Measurements from ENCODE around the gene EYA3.

Gene EYA3, protein sequence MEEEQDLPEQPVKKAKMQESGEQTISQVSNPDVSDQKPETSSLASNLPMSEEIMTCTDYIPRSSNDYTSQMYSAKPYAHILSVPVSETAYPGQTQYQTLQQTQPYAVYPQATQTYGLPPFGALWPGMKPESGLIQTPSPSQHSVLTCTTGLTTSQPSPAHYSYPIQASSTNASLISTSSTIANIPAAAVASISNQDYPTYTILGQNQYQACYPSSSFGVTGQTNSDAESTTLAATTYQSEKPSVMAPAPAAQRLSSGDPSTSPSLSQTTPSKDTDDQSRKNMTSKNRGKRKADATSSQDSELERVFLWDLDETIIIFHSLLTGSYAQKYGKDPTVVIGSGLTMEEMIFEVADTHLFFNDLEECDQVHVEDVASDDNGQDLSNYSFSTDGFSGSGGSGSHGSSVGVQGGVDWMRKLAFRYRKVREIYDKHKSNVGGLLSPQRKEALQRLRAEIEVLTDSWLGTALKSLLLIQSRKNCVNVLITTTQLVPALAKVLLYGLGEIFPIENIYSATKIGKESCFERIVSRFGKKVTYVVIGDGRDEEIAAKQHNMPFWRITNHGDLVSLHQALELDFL

DNA sequence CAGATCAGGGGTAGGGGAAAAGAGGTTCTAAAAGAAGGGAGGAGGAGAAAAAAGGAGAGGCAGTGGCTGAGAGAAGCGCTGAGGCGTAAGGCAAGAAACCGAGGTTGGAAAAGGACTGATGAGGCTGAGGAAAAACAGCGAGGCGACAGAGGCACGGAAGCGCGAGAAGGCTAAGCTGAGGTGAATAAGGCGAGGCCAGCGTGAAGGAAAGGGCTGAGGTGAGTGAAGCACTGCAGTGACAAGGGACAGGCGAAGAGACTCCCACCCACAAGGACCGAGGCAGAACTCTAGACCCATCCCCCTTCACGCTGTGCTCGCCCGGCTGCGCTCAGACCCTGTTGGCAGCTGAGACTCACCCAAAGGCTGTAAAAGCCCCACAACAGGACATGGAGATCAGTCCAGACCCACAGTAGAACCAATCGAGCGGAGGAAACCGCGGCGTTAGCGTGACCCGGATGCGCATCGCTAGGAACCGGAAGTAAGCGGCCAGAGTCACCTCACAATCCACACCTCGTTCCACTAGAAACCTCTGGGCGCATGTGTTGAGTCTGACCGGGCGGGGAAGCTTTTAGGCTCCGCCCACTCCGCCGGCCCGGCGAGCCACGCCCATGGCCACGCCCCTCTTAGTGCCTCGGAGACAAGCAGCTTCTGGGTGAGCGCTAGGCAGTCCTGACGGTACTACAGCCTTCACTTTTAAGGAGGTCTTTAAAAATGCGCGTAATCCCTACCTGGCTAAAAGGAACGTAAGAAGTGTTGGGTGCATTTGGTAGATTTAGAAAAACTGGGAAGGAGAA lies at the start of gene EYA3:
TSS of gene EYA3 (minus strand) at position 443 of the 794 bp plus-strand sequence. CDS start 30,584 bp downstream, outside the sequence.
- in situ Hi-C loops (cut with MboI; ENCODE audit: low sequenced_read_pairs): no loop called here

DNA sequence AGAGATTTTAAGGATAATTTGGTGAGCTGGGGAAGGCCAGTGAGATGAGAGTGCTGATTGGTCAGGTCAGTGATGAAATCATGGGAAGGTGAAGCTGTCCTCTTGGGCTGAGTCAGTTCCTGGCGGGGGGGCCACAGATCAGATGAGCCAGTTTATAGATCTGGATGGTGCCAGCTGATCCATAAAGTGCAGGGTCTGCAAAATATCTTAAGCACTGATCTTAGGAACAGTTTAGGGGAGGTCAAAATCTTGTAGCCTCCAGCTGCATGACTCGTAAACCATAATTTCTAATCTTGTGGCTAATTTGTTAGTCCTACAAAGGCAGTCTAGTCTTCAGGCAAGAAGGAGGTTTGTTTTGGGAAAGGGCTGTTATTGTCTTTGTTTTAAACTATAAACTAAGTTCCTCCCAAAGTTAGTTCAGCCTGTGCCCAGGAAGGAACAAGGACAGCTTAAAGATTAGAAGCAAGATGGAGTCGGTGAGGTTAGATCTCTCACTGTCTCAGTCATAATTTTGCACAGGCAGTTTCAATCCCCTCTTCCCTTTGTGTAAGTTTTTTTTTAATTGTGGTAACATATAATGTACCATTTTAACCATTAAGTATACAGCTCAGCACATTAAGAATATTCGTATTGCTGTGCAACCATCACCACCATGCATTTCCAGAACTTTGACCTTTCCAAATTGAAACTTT lies 48.7 kb upstream of the EYA3 start:
- in situ Hi-C loops (cut with MboI; ENCODE audit: low sequenced_read_pairs): no loop called here

GRCh38 chr1:28136169-28136921 lies 47.9 kb upstream of the EYA3 start:
- in situ Hi-C loops (cut with MboI; ENCODE audit: low sequenced_read_pairs): no loop called here

- in situ Hi-C loops (cut with MboI; ENCODE audit: low sequenced_read_pairs): no loop called here
Measured at GRCh38 chr1:28135371-28136168, 47.2 kb upstream of the EYA3 start.

- in situ Hi-C loops (cut with MboI; ENCODE audit: low sequenced_read_pairs): no loop called here
Measured at GRCh38 chr1:28134651-28135207, 46.3 kb upstream of the EYA3 start.

DNA sequence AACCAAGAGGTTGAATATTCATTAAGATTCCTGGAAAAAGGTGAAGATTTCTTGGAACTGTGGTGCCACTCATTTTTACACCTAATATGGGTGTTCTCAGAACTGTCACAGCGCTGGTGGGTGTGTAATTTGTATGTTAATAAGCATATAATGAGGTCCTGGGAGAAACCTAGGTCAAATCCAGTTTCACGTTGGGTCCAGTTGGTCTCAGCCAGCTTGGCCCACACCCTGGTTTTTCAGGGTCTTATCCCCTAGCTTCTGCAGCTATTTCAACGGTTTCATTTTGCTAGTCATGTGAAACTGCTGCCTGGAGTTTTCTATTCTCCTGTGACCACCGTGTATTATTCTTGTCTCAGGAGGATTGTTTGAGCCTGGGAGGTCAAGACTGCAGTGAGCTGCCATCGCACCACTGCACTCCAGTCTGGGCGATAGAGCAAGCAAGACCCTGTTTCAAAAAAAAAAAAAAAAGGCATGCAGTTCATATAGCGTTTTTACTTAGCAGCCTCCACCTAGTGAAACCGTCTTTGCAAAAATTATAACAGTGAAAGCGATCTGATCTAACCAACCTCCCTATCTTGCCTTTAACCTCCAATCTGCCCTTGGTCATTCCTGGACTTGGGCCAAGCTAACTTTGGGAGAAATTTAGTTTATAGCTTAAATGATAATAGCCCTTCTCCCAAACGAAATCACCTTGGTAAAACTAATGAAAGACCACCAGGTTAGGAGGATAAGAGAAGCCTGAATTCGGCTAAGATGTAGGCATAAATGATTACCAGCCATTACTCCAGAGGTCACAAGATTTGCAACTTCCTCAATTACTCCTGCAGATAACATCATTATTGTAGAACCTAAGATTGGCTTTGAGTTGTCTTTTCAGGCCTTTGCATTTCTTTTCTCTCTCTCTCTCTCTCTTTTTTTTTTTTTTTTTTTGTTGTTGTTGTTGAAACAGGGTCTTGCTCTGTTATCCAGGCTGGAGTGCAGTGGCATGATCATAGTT lies 44.1 kb upstream of the EYA3 start:
- in situ Hi-C loops (cut with MboI; ENCODE audit: low sequenced_read_pairs): no loop called here

DNA sequence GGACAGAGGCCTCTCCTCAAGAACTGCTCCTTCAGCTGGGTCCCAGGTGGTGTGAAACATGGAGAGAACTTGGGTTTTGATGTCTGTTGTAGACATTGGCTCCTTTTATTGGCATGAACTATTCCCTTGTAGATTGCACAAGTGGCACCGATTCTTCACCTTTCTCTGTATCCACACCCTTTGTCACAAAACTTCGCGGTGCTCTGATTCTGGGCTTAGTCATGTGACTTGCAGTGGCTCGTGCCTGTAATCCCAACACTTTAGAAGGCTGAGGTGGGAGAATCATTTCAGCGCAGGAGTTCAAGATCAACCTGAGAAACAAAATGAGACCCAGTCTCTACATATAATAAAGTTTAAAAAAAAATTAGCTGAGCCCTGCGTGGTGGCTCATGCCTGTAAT lies 42.5 kb upstream of the EYA3 start:
- in situ Hi-C loops (cut with MboI; ENCODE audit: low sequenced_read_pairs): no loop called here

GRCh38 chr1:28129150-28129549 lies 40.7 kb upstream of the EYA3 start:
- in situ Hi-C loops (cut with MboI; ENCODE audit: low sequenced_read_pairs): no loop called here

- in situ Hi-C loops (cut with MboI; ENCODE audit: low sequenced_read_pairs): no loop called here
Measured at GRCh38 chr1:28127617-28128257, 39.3 kb upstream of the EYA3 start.

GRCh38 chr1:28126783-28127490 lies 38.5 kb upstream of the EYA3 start:
- in situ Hi-C loops (cut with MboI; ENCODE audit: low sequenced_read_pairs): no loop called here

- in situ Hi-C loops (cut with MboI; ENCODE audit: low sequenced_read_pairs): no loop called here
Measured at GRCh38 chr1:28126212-28126611, 37.8 kb upstream of the EYA3 start.

DNA sequence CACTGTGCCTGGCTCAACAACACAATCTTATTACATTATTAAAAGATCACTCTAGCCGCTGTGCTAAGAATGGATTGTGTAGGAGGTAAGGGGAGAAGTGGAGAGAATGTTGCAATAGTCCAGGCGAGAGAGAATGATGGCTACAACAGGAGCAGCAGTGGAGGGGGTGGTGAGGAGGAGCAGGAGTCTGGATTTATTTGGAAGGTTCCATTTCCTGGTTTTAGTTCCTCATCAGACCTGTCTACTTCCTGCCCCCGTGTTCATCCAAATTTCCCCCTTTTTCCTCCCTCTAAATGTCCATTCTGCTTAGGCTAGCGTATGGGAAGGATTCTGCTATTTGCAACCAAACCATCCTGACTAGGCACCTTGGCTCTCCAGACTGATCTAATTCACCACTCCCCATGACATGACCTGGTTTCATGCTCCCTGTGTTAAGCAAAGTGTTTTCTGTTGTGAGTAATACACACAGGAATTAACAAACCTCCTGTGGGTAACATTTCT lies 35.1 kb upstream of the EYA3 start:
- in situ Hi-C loops (cut with MboI; ENCODE audit: low sequenced_read_pairs): no loop called here

- in situ Hi-C loops (cut with MboI; ENCODE audit: low sequenced_read_pairs): no loop called here
Measured at GRCh38 chr1:28122183-28122582, 33.8 kb upstream of the EYA3 start.

DNA sequence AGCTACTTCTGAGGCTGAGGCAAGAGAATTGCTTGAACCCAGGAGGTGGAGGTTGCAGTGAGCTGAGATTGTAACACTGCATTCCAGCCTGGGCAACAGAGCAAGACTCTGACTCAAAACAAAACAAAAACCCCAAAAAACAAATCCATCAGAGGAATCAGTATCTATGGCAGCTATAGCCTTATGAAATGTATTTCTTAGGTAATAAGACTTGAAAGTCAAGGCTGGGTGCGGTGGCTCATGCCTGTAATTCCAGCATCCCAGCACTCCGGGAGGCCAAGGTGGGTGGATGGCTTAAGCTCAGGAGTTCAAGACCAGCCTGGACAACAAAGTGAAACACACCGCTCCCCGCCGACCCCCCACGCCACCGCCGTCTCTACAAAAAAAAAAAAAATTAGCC lies 31.1 kb upstream of the EYA3 start:
- in situ Hi-C loops (cut with MboI; ENCODE audit: low sequenced_read_pairs): no loop called here

- in situ Hi-C loops (cut with MboI; ENCODE audit: low sequenced_read_pairs): no loop called here
Measured at GRCh38 chr1:28118640-28119307, 30.4 kb upstream of the EYA3 start.

DNA sequence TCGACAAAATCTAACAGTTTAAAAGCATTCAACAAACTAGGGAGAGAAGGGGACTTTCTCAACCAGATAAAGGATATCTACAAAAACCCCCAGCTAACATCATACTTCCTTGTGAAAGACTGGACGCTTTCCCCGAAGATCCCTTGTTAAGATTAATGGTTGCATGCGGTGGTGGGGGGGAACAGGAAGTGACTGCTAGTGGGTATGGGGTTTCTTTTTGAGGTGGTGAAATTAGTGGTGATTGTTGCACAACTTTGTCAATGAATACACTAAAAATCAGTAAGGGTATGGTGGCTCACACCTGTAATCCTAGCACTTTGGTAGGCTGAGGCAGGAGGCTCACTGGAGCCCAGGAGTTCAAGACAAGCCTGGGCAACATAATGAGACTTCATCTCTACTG lies 26.9 kb upstream of the EYA3 start:
- in situ Hi-C loops (cut with MboI; ENCODE audit: low sequenced_read_pairs): no loop called here
